H9 (cell line): ENCODE data around the gene SIPA1L3. TPM values are rescaled to one million over a fixed set of nuclear protein-coding genes. Genes with fewer than 3 reads are reported as not detected.

Experiments
- DNase-seq: peaks from one replicate; pipeline ENCODE4 v3.0.0-alpha.2; 2017
- H2AFZ ChIP-seq: one replicate; pipeline ENCODE4 v1.6.1; 2013; ENCODE audit warnings: mild to moderate bottlenecking, low read length, control low read depth, moderate library complexity
- H2AK5ac ChIP-seq: 2 replicates; pipeline ENCODE4 v1.6.1; 2013; ENCODE audit warnings: low read length, control low read depth, mixed read lengths; ENCODE audit not compliant: insufficient read length
- H2BK120ac ChIP-seq: one replicate; pipeline ENCODE4 v1.6.1; 2013; ENCODE audit warnings: low read depth, mild to moderate bottlenecking, low read length, control low read depth, inconsistent platforms; ENCODE audit not compliant: poor library complexity, severe bottlenecking
- H2BK12ac ChIP-seq: 2 replicates; pipeline ENCODE4 v1.6.1; 2013; ENCODE audit warnings: low read length, control low read depth, mixed read lengths, low read depth; ENCODE audit not compliant: insufficient read length
- H2BK15ac ChIP-seq: 2 replicates; pipeline ENCODE4 v1.6.1; 2013; ENCODE audit warnings: low read depth, low read length, control low read depth
- H2BK20ac ChIP-seq: one replicate; pipeline ENCODE4 v1.6.1; 2013; ENCODE audit warnings: low read depth, mild to moderate bottlenecking, low read length, control low read depth, inconsistent platforms; ENCODE audit not compliant: poor library complexity, severe bottlenecking
- H2BK5ac ChIP-seq: 2 replicates; pipeline ENCODE4 v1.6.1; 2013; ENCODE audit warnings: low read length, control low read depth, mixed read lengths; ENCODE audit not compliant: insufficient read length
- H3K14ac ChIP-seq: 2 replicates; pipeline ENCODE4 v1.6.1; 2013; ENCODE audit warnings: low read length, control low read depth; ENCODE audit not compliant: insufficient read depth
- H3K18ac ChIP-seq: 2 replicates; pipeline ENCODE4 v1.6.1; 2013; ENCODE audit warnings: low read depth, mild to moderate bottlenecking, mixed read lengths, low read length, control low read depth; ENCODE audit not compliant: insufficient read length
- H3K23ac ChIP-seq: 2 replicates; pipeline ENCODE4 v1.6.1; 2013; ENCODE audit warnings: low read length, control low read depth, mixed read lengths, low read depth; ENCODE audit not compliant: insufficient read length
- H3K23me2 ChIP-seq: 2 replicates; pipeline ENCODE4 v1.6.1; 2013; ENCODE audit warnings: low read depth, mild to moderate bottlenecking, mixed read lengths, low read length, control low read depth; ENCODE audit not compliant: insufficient read length, poor library complexity, severe bottlenecking
- H3K27ac ChIP-seq: 2 replicates; pipeline ENCODE4 v1.5.1; 2013; ENCODE audit warnings: low read length, control low read depth, mixed read lengths, low read depth; ENCODE audit not compliant: insufficient read length
- H3K27me3 ChIP-seq: 2 replicates; pipeline ENCODE4 v1.6.1; 2013; ENCODE audit warnings: low read length, control low read depth, inconsistent platforms; ENCODE audit not compliant: insufficient read depth
- H3K4ac ChIP-seq: 2 replicates; pipeline ENCODE4 v1.6.1; 2013; ENCODE audit warnings: low read depth, mild to moderate bottlenecking, control low read depth, inconsistent platforms, low read length, moderate library complexity
- H3K4me1 ChIP-seq: 2 replicates; pipeline ENCODE4 v1.6.1; 2013; ENCODE audit warnings: low read length, control low read depth, inconsistent platforms; ENCODE audit not compliant: insufficient read depth
- H3K4me2 ChIP-seq: 2 replicates; pipeline ENCODE4 v1.6.1; 2013; ENCODE audit warnings: low read length, control low read depth, mixed read lengths; ENCODE audit not compliant: insufficient read length, insufficient read depth
- H3K56ac ChIP-seq: 2 replicates; pipeline ENCODE4 v1.6.1; 2013; ENCODE audit warnings: low read depth, mild to moderate bottlenecking, mixed read lengths, low read length, control low read depth; ENCODE audit not compliant: insufficient read length
- H3K79me1 ChIP-seq: 2 replicates; pipeline ENCODE4 v1.6.1; 2013; ENCODE audit warnings: low read depth, mild to moderate bottlenecking, moderate library complexity, low read length, control low read depth, inconsistent platforms; ENCODE audit not compliant: insufficient read depth, poor library complexity, severe bottlenecking
- H3K79me2 ChIP-seq: 2 replicates; pipeline ENCODE4 v1.6.1; 2013; ENCODE audit warnings: low read length, control low read depth, inconsistent platforms; ENCODE audit not compliant: insufficient read depth
- H3K9ac ChIP-seq: 2 replicates; pipeline ENCODE4 v1.6.1; 2013; ENCODE audit warnings: low read length, control low read depth, mixed read lengths; ENCODE audit not compliant: insufficient read length; ENCODE audit errors: extremely low read depth
- H3K9me3 ChIP-seq: one replicate; pipeline ENCODE4 v1.6.1; 2013; ENCODE audit warnings: low read depth, low read length, inconsistent platforms; ENCODE audit not compliant: control insufficient read depth
- H3T11ph ChIP-seq: one replicate; pipeline ENCODE4 v1.6.1; 2013; ENCODE audit warnings: mild to moderate bottlenecking, low read length, control low read depth, inconsistent platforms
- H4K20me1 ChIP-seq: one replicate; pipeline ENCODE4 v1.6.1; 2013; ENCODE audit not compliant: control insufficient read depth, insufficient read length, insufficient read depth
- H4K5ac ChIP-seq: 2 replicates; pipeline ENCODE4 v1.6.1; 2013; ENCODE audit warnings: low read depth, mild to moderate bottlenecking, mixed read lengths, low read length, control low read depth; ENCODE audit not compliant: insufficient read length
- H4K8ac ChIP-seq: replicated peaks from 2 replicates; pipeline ENCODE4 v1.6.1; 2013; ENCODE audit warnings: low read length, control low read depth, mixed read lengths, low read depth; ENCODE audit not compliant: insufficient read length
- H4K91ac ChIP-seq: 2 replicates; pipeline ENCODE4 v1.6.1; 2013; ENCODE audit warnings: low read depth, mild to moderate bottlenecking, moderate library complexity, mixed read lengths, low read length, control low read depth; ENCODE audit not compliant: insufficient read length
- H3K27ac Mint-ChIP-seq, 3 experiments: 2 replicates in 2 of 3; 3 replicates in 1 of 3; pipeline ENCODE4 v1.8.0; 2020 to 2021; ENCODE audit warnings: mixed read lengths in 3 of 3, mild to moderate bottlenecking in 1 of 3, moderate library complexity in 1 of 3
- H3K27me3 Mint-ChIP-seq: 2 replicates; pipeline ENCODE4 v1.8.0; 2021; ENCODE audit warnings: low read depth, mild to moderate bottlenecking, moderate library complexity, mixed read lengths
- H3K36me3 Mint-ChIP-seq, 3 experiments: 2 replicates in 2 of 3; 3 replicates in 1 of 3; pipeline ENCODE4 v1.8.0; 2020 to 2021; ENCODE audit warnings: low read depth in 3 of 3, mixed read lengths in 3 of 3; ENCODE audit not compliant: insufficient read depth in 1 of 3
- H3K4me1 Mint-ChIP-seq, 2 experiments: 2 replicates each; pipeline ENCODE4 v1.8.0; 2020; ENCODE audit warnings: mixed read lengths in 2 of 2
- H3K4me3 Mint-ChIP-seq, 2 experiments: 2 replicates in 1 of 2; 3 replicates in 1 of 2; pipeline ENCODE4 v1.8.0; 2020 to 2021; ENCODE audit warnings: mild to moderate bottlenecking in 2 of 2, mixed read lengths in 2 of 2, moderate library complexity in 1 of 2
- H3K9me3 Mint-ChIP-seq, 2 experiments: 2 replicates in 1 of 2; 3 replicates in 1 of 2; pipeline ENCODE4 v1.8.0; 2020; ENCODE audit warnings: mild to moderate bottlenecking in 2 of 2, mixed read lengths in 2 of 2, moderate library complexity in 1 of 2
- CTCF ChIP-seq: fragments of 200-600 bp; sonication (generic); conservative IDR thresholded peaks from 3 replicates; pipeline ENCODE4 v1.8.0; 2021; ENCODE audit warnings: antibody characterized with exemption, mild to moderate bottlenecking
- WGBS: extraction: QIAGEN DNeasy Blood & Tissue Kit; methylation state at CpG from one replicate; pipeline ENCODE4 v1.1.7; 2013; ENCODE audit warnings: missing lambda C conversion rate, low lambda C conversion rate, mixed read lengths; ENCODE audit not compliant: insufficient read length; ENCODE audit errors: extremely low coverage; 5-methylcytosine and 5-hydroxymethylcytosine counted together
- total RNA-seq: library from RNA; stranded (reverse); gene quantifications from 2 replicates; pipeline ENCODE4 v1.2.1, GENCODE V29; 2021

The SIPA1L3 gene
- total RNA-seq, 1 experiment from 2014 or later, result 40.1 TPM

- no peak for DNase-seq
- H3K27ac Mint-ChIP-seq, result no peak overlapping the region
- Histone ChIP-seq H4K5ac (no peak overlapping the region), H2AFZ (no peak overlapping the region), H3K4ac (no peak overlapping the region), H3K18ac (no peak overlapping the region), H3K27me3 (no peaks in the 10 kb centered on the region), H3K23ac (no peak overlapping the region), H3K9me3 (no peaks in the 10 kb centered on the region), H3K23me2 (no peaks in the 10 kb centered on the region), H3K9ac (no peak overlapping the region), H3K4me2 (no peak overlapping the region), H3K4me1 (no peaks in the 10 kb centered on the region), H2BK15ac (no peak overlapping the region), H2BK12ac (no peak overlapping the region), H4K91ac (no peak overlapping the region), H3T11ph (no peak overlapping the region), H3K56ac (no peak overlapping the region), H2BK5ac (no peak overlapping the region), H2BK120ac (no peak overlapping the region), H3K27ac (no peak overlapping the region), H3K79me2 (no peaks in the 10 kb centered on the region), H4K8ac (no peak overlapping the region), H3K79me1 (no peaks in the 10 kb centered on the region), H2BK20ac (no peak overlapping the region), H2AK5ac (no peak overlapping the region), H4K20me1 (no peaks in the 10 kb centered on the region), H3K14ac (no peak overlapping the region)
- H3K9me3 Mint-ChIP-seq, result peaks cover 22 to 29% of the 10 kb centered on the region in 2 experiments
- no peaks in the 10 kb centered on the region for H3K4me1 Mint-ChIP-seq
- peak; percentile 24; the same call in 2 of the 3 replicates for TF ChIP-seq CTCF
- peaks cover 4% of the 10 kb centered on the region for H3K27me3 Mint-ChIP-seq
- H3K36me3 Mint-ChIP-seq, result peaks cover 0 to 2% (median 0%) of the 10 kb centered on the region in 3 experiments; a peak in 2 of 7 replicates
- H3K4me3 Mint-ChIP-seq, result no peak overlapping the region
- WGBS, result no CpG with 5 or more reads among the region's 1 CpG
Measured at GRCh38 chr19:37885392-37885791, 21.6 kb upstream of the SIPA1L3 start.
